HepG2 (cell line): ENCODE measurements around the gene RARG. TPM values are rescaled to one million over a fixed set of nuclear protein-coding genes. Genes with fewer than 3 reads are reported as not detected.

Experiments used
- CBX5 ChIP-seq: sonication (generic); formaldehyde crosslinking; IDR thresholded peaks from 2 replicates; pipeline ENCODE4 v1.4.0; 2020; ENCODE audit warnings: missing genetic modification reagents, borderline replicate concordance
- HOXA9 ChIP-seq: sonication (generic); formaldehyde crosslinking; IDR thresholded peaks from 2 replicates; pipeline ENCODE4 v1.8.1; 2022; ENCODE audit warnings: missing genetic modification reagents, mild to moderate bottlenecking, moderate library complexity, borderline replicate concordance
- NFKB2 ChIP-seq: sonication (generic); formaldehyde crosslinking; IDR thresholded peaks from 2 replicates; pipeline ENCODE4 v1.4.0; 2020; ENCODE audit warnings: missing genetic modification reagents, borderline replicate concordance
- SNAPC4 ChIP-seq: sonication (generic); formaldehyde crosslinking; IDR thresholded peaks from 2 replicates; pipeline ENCODE4 v1.4.0; 2020; ENCODE audit warnings: mild to moderate bottlenecking, missing genetic modification reagents
- ZBTB34 ChIP-seq: sonication (generic); formaldehyde crosslinking; IDR thresholded peaks from 2 replicates; pipeline ENCODE4 v1.8.0; 2022; ENCODE audit warnings: mild to moderate bottlenecking, missing genetic modification reagents
- ZSCAN12 ChIP-seq: sonication (generic); formaldehyde crosslinking; IDR thresholded peaks from 2 replicates; pipeline ENCODE4 v1.9.0; 2021; ENCODE audit warnings: mild to moderate bottlenecking, missing genetic modification reagents
- polyA plus RNA-seq, 8 experiments: library from polyadenylated mRNA; depleted of rRNA in 3 of 8; stranded (reverse) in 7 of 8; unstranded in 1 of 8; fragments of >200 nt; fragmentation: Illumina TruSeq in 4 of 8; extraction: Trizol in 4 of 8; gene quantifications; 2 replicates each; pipeline versions ENCODE4 v1.2.1 to v1.2.3, GENCODE V29; 2011 to 2016; ENCODE audit warnings: low read depth in 4 of 8, missing spikeins in 1 of 8, mixed read lengths in 1 of 8; ENCODE audit not compliant: insufficient read depth in 1 of 8
- total RNA-seq, 5 experiments: library from RNA; depleted of rRNA; stranded (reverse); fragments of >200 nt; fragmentation: Illumina TruSeq; extraction: Trizol; gene quantifications; 2 replicates each; pipeline ENCODE4 v1.2.3, GENCODE V29; 2016; ENCODE audit warnings: low read depth in 1 of 5

The RARG gene
- total and polyA plus RNA-seq, 2 of the 13 experiments (the other 11 are each of a cell fraction or from before 2014, with no cell fraction given): 0.77 to 1.5 TPM

- no peak for TF ChIP-seq ZBTB34 (CRISPR knock-in tag)
- TF ChIP-seq CBX5 (CRISPR knock-in tag): no peak
- no peak for TF ChIP-seq HOXA9 (CRISPR knock-in tag)
- no peak for TF ChIP-seq ZSCAN12 (CRISPR knock-in tag)
- TF ChIP-seq SNAPC4 (CRISPR knock-in tag): no peak
- no peak for TF ChIP-seq NFKB2 (CRISPR knock-in tag)
These were observed 2.4 kb upstream of the RARG start (continued) for GRCh38 chr12:53234271-53234914.
